Vagina (tissue), 2 donors: Measurements from ENCODE around the gene CSRNP3. TPM values are rescaled to one million over a fixed set of nuclear protein-coding genes. Genes with fewer than 3 reads are reported as not detected.

Experiments used
- DNase-seq, 2 donors: peaks; one replicate each; pipeline ENCODE4 v3.0.0-alpha.2; 2017; ENCODE audit errors: extremely low spot score in 2 of 2
- H3K27ac ChIP-seq: fragments of 200-600 bp; sonication (generic); one replicate; pipeline ENCODE4 v1.5.1; 2019
- H3K27me3 ChIP-seq: fragments of 200-600 bp; sonication (generic); one replicate; pipeline ENCODE4 v1.5.1; 2019
- H3K36me3 ChIP-seq, 2 donors: fragments of 200-600 bp; sonication (generic); one replicate each; pipeline ENCODE4 v1.5.1; 2017 to 2019
- H3K4me1 ChIP-seq: fragments of 200-600 bp; sonication (generic); one replicate; pipeline ENCODE4 v1.5.1; 2019
- H3K4me3 ChIP-seq, 2 donors: fragments of 200-600 bp; sonication (generic); 1 replicate in 1 of 2; 2 replicates in 1 of 2; pipeline ENCODE4 v1.5.1; 2016 to 2019
- H3K9me3 ChIP-seq: fragments of 200-600 bp; sonication (generic); one replicate; pipeline ENCODE4 v1.5.1; 2019
- POLR2A ChIP-seq, 2 donors: fragments of 450-650 bp; IDR thresholded peaks; one replicate each; pipeline ENCODE4 v1.6.1; 2017; ENCODE audit warnings: antibody characterized with exemption in 2 of 2, mild to moderate bottlenecking in 2 of 2, moderate library complexity in 2 of 2
- POLR2AphosphoS5 ChIP-seq, 2 donors: sonication (generic); formaldehyde crosslinking; IDR thresholded peaks; one replicate each; pipeline ENCODE4 v1.9.0; 2017; ENCODE audit warnings: antibody characterized with exemption in 2 of 2, mild to moderate bottlenecking in 2 of 2, low read depth in 1 of 2; ENCODE audit not compliant: insufficient read depth in 1 of 2
- intact Hi-C: fragments of 100-400 bp; cut with DNase I; formaldehyde crosslinking; loops from one replicate; pipeline ENCODE4 v1.15.1; 2023
- total RNA-seq: library from RNA; depleted of rRNA; stranded (reverse); fragments of >200 nt; gene quantifications from one replicate; pipeline ENCODE4 v1.2.3, GENCODE V29; 2016
- TF ChIP-seq, protein P1 (sequence below), 3 experiments: fragments of 450-650 bp in 2 of 3; fragments of 200-600 bp in 1 of 3; sonication (generic) in 1 of 3; IDR thresholded peaks; one replicate each; pipeline ENCODE4 v1.5.1; 2017 to 2019; ENCODE audit warnings: antibody characterized with exemption in 3 of 3, mild to moderate bottlenecking in 2 of 3, moderate library complexity in 2 of 3

Gene CSRNP3
- total RNA-seq, 1 donor from 2014 or later: 2.7 TPM

GRCh38 chr2:165500001-165500400, 30.5 kb downstream of the CSRNP3 start:
- Histone ChIP-seq H3K27ac (no peak overlapping the region), H3K9me3 (no peaks in the 10 kb centered on the region)
- intact Hi-C loops: no loop called here

GRCh38 chr2:165500816-165501215, 31.3 kb downstream of the CSRNP3 start:
- H3K4me1 ChIP-seq: no peaks in the 10 kb centered on the region
- no peaks in the 10 kb centered on the region for H3K27me3 ChIP-seq
- TF ChIP-seq, protein P1, sequence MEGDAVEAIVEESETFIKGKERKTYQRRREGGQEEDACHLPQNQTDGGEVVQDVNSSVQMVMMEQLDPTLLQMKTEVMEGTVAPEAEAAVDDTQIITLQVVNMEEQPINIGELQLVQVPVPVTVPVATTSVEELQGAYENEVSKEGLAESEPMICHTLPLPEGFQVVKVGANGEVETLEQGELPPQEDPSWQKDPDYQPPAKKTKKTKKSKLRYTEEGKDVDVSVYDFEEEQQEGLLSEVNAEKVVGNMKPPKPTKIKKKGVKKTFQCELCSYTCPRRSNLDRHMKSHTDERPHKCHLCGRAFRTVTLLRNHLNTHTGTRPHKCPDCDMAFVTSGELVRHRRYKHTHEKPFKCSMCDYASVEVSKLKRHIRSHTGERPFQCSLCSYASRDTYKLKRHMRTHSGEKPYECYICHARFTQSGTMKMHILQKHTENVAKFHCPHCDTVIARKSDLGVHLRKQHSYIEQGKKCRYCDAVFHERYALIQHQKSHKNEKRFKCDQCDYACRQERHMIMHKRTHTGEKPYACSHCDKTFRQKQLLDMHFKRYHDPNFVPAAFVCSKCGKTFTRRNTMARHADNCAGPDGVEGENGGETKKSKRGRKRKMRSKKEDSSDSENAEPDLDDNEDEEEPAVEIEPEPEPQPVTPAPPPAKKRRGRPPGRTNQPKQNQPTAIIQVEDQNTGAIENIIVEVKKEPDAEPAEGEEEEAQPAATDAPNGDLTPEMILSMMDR (IDR thresholded peaks at IDR 0.05): no peak
- TF ChIP-seq POLR2A (IDR thresholded peaks at IDR 0.05): no peak
- no peak for TF ChIP-seq POLR2AphosphoS5 (IDR thresholded peaks at IDR 0.05; ENCODE audit: insufficient read depth in 1 of 2, low read depth in 1 of 2)
- no peaks in the 10 kb centered on the region for H3K9me3 ChIP-seq
- H3K27ac ChIP-seq: no peak overlapping the region
- H3K36me3 ChIP-seq: no peaks in the 10 kb centered on the region
- no peak overlapping the region for H3K4me3 ChIP-seq
- intact Hi-C loops: no loop called here
- DNase-seq: no peak

More at GRCh38 chr2:165500001-165500400, 30.5 kb downstream of the CSRNP3 start:
- Histone ChIP-seq H3K27me3 (no peaks in the 10 kb centered on the region), H3K4me1 (no peaks in the 10 kb centered on the region), H3K36me3 (no peaks in the 10 kb centered on the region), H3K4me3 (no peak overlapping the region)
- TF ChIP-seq, protein P1 (IDR thresholded peaks at IDR 0.05): no peak
- no peak for TF ChIP-seq POLR2AphosphoS5 (IDR thresholded peaks at IDR 0.05; ENCODE audit: insufficient read depth in 1 of 2, low read depth in 1 of 2)
- TF ChIP-seq POLR2A (IDR thresholded peaks at IDR 0.05): no peak
- no peak for DNase-seq

GRCh38 chr2:165505514-165505913, 36.0 kb downstream of the CSRNP3 start:
- DNase-seq: no peak
- H3K27me3 ChIP-seq: no peaks in the 10 kb centered on the region
- no peak for TF ChIP-seq POLR2AphosphoS5 (IDR thresholded peaks at IDR 0.05; ENCODE audit: insufficient read depth in 1 of 2, low read depth in 1 of 2)
- TF ChIP-seq POLR2A (IDR thresholded peaks at IDR 0.05): no peak
- TF ChIP-seq, protein P1 (IDR thresholded peaks at IDR 0.05): no peak
- no peak overlapping the region for H3K27ac ChIP-seq
- no peaks in the 10 kb centered on the region for H3K36me3 ChIP-seq
- intact Hi-C loops: no loop called here
- no peaks in the 10 kb centered on the region for H3K9me3 ChIP-seq
- no peaks in the 10 kb centered on the region for H3K4me1 ChIP-seq
- H3K4me3 ChIP-seq: no peak overlapping the region

- DNase-seq: no peak
- H3K4me1 ChIP-seq: no peaks in the 10 kb centered on the region
Observed at GRCh38 chr2:165508927-165509326, 39.4 kb downstream of the CSRNP3 start.

DNA sequence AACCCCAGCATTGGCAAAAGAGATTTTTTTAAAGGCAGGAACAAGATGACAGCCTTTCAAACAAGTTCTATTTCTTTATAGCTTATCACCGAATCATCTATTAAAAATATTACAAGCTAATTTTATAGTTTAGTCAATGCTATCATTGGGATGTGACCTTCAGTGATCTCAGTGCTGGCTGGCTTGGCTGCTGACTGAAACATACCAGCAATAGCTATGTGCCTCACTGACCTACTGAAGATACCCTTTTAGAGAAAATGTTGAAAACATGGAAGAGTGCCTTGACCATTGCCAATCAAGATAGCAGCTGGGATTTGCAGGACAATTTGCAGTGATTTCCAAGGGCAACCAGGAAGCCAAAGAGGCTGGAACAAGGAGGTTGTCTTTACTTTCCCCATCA, 44.0 kb downstream of the CSRNP3 start:
- no peak for DNase-seq
- no peaks in the 10 kb centered on the region for H3K4me1 ChIP-seq
- no peaks in the 10 kb centered on the region for H3K9me3 ChIP-seq
- intact Hi-C loops: no loop called here
- no peaks in the 10 kb centered on the region for H3K27me3 ChIP-seq
- H3K4me3 ChIP-seq: no peak overlapping the region
- TF ChIP-seq, protein P1 (IDR thresholded peaks at IDR 0.05): no peak
- TF ChIP-seq POLR2A (IDR thresholded peaks at IDR 0.05) (no peak), POLR2AphosphoS5 (IDR thresholded peaks at IDR 0.05; ENCODE audit: insufficient read depth in 1 of 2, low read depth in 1 of 2) (no peak)
- no peak overlapping the region for H3K27ac ChIP-seq
- no peaks in the 10 kb centered on the region for H3K36me3 ChIP-seq

More at GRCh38 chr2:165508927-165509326, 39.4 kb downstream of the CSRNP3 start:
- no peaks in the 10 kb centered on the region for H3K27me3 ChIP-seq
- intact Hi-C loops: no loop called here
- no peaks in the 10 kb centered on the region for H3K9me3 ChIP-seq
- H3K36me3 ChIP-seq: no peaks in the 10 kb centered on the region
- no peak overlapping the region for H3K4me3 ChIP-seq
- H3K27ac ChIP-seq: no peak overlapping the region
- TF ChIP-seq, protein P1 (IDR thresholded peaks at IDR 0.05): no peak
- TF ChIP-seq POLR2A (IDR thresholded peaks at IDR 0.05): no peak
- no peak for TF ChIP-seq POLR2AphosphoS5 (IDR thresholded peaks at IDR 0.05; ENCODE audit: insufficient read depth in 1 of 2, low read depth in 1 of 2)
